LNCaP clone FGC (cell line): Measurements from ENCODE around the gene CNIH3.

ENCODE experiments used
- DNase-seq: peaks from one replicate; pipeline ENCODE4 v3.0.0-alpha.2; 2011; ENCODE audit warnings: low read depth
- H3K4me3 ChIP-seq: 2 replicates; pipeline ENCODE4 v1.5.1; 2011; ENCODE audit warnings: mild to moderate bottlenecking, low read depth, low read length, control low read depth
- CTCF ChIP-seq: IDR thresholded peaks from 2 replicates; pipeline ENCODE4 v1.5.1; 2012; ENCODE audit warnings: mild to moderate bottlenecking; ENCODE audit not compliant: control insufficient read depth, insufficient read depth; ENCODE audit errors: extremely low read depth

CNIH3 gene

GRCh38 chr1:224622831-224623230 lies 6.7 kb downstream of the CNIH3 start:
- TF ChIP-seq CTCF = no peak
- H3K4me3 ChIP-seq = no peak overlapping the region
- no peak for DNase-seq

- no peak for TF ChIP-seq CTCF
- DNase-seq = no peak
- no peak overlapping the region for H3K4me3 ChIP-seq
Measured at GRCh38 chr1:224623310-224623714, 7.2 kb downstream of the CNIH3 start.

- no peak for TF ChIP-seq CTCF
- DNase-seq = no peak
- no peak overlapping the region for H3K4me3 ChIP-seq
Measured at GRCh38 chr1:224623743-224624333, 7.7 kb downstream of the CNIH3 start.

- no peak for TF ChIP-seq CTCF
- no peak overlapping the region for H3K4me3 ChIP-seq
Measured at GRCh38 chr1:224624432-224624831, 8.3 kb downstream of the CNIH3 start.

GRCh38 chr1:224626042-224626441 lies 9.9 kb downstream of the CNIH3 start:
- no peak for TF ChIP-seq CTCF
- H3K4me3 ChIP-seq = no peak overlapping the region
- DNase-seq = no peak

More at GRCh38 chr1:224624432-224624831, 8.3 kb downstream of the CNIH3 start:
- DNase-seq = no peak

- TF ChIP-seq CTCF = no peak
- no peak overlapping the region for H3K4me3 ChIP-seq
- DNase-seq = no peak
Measured at GRCh38 chr1:224629965-224630364, 13.8 kb downstream of the CNIH3 start.

- no peak for DNase-seq
- TF ChIP-seq CTCF = no peak
Measured at GRCh38 chr1:224631462-224632115, 15.5 kb downstream of the CNIH3 start.

More at GRCh38 chr1:224631462-224632115, 15.5 kb downstream of the CNIH3 start:
- no peak overlapping the region for H3K4me3 ChIP-seq
